ENCODE results near the gene RASSF4.

DNA sequence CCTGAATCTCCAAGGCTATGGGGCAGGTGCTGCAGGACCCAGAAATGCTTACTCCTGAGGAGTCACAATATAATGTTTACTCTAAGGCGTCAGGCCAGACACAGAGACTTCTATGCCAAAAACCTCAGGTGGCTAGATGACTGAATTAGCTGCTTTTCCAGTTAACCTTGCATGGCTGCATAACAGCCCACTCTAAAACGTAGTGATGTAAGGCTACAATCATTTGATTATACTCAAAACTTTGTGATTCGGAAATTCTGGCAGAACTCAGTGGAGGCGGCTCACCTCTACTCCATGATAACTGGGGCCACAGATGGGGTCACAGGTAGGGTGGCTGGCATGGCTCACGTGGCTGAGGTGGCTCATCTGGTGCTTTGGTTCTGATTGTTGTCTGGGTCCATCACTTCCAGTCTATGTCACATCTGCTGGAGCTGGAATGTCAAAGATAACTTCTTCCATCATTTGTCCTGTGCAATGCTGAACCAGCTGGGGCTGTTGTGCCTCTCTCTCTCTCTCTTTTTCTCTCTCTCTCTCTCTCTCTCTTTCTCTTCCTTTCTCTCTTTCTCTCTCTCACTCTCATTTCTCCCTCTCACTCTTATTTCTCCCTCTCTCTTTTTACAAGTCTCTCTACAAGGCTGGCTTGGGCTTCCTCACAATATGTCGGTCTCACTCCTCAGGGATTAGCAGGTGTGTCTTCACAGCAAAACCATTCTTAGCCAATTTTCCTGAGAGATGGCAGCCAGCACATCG, 36.6 kb upstream of the RASSF4 start:
- TF ChIP-seq, protein P1, sequence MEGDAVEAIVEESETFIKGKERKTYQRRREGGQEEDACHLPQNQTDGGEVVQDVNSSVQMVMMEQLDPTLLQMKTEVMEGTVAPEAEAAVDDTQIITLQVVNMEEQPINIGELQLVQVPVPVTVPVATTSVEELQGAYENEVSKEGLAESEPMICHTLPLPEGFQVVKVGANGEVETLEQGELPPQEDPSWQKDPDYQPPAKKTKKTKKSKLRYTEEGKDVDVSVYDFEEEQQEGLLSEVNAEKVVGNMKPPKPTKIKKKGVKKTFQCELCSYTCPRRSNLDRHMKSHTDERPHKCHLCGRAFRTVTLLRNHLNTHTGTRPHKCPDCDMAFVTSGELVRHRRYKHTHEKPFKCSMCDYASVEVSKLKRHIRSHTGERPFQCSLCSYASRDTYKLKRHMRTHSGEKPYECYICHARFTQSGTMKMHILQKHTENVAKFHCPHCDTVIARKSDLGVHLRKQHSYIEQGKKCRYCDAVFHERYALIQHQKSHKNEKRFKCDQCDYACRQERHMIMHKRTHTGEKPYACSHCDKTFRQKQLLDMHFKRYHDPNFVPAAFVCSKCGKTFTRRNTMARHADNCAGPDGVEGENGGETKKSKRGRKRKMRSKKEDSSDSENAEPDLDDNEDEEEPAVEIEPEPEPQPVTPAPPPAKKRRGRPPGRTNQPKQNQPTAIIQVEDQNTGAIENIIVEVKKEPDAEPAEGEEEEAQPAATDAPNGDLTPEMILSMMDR (IDR thresholded peaks at IDR 0.05) = no peak
- TF ChIP-seq POLR2A (IDR thresholded peaks at IDR 0.05) = no peak

All from body of pancreas (tissue), 4 donors.